Mesangial cell (primary cell): ENCODE data around the gene LCN15. TPM values are rescaled to one million over a fixed set of nuclear protein-coding genes. Genes with fewer than 3 reads are reported as not detected.

Experiments
- total RNA-seq: library from RNA; depleted of rRNA; stranded (reverse); fragments of >200 nt; gene quantifications from 2 replicates; pipeline ENCODE4 v1.2.3, GENCODE V29; 2015

LCN15 gene
- not detected in 2 replicates for total RNA-seq

DNA sequence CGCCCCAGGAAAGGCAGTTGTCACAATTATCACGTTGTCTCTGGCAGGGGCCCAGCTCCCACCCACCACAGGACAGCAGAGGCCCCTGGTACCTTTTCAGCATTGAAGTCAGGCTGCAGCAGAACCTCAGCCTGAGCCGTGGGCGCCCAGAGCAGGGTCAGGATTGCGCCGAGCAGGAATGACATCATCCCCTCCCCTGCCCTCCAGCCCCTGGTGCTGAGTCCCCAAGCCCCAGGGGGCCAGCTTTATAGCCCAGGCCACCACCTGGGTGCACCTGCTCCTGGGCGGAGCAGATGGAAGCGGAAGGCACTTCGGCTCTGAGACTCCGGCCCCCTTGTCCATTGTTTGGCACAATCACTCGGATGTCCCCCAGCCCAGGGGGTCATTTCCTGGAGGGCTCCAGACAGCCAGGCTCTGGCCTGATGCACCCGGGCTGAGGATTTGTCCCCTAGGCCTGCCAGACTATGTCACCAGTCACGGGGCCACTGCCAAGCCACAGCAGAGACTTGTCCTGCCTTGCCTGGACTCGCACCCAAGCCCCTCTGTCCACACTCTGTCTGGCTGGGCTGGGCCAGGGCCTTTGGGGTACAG is at the start of gene LCN15:
Gene LCN15 (minus strand): TSS at position 218 of the 591 bp plus-strand sequence. CDS start 30 bp downstream, at position 188.

DNA sequence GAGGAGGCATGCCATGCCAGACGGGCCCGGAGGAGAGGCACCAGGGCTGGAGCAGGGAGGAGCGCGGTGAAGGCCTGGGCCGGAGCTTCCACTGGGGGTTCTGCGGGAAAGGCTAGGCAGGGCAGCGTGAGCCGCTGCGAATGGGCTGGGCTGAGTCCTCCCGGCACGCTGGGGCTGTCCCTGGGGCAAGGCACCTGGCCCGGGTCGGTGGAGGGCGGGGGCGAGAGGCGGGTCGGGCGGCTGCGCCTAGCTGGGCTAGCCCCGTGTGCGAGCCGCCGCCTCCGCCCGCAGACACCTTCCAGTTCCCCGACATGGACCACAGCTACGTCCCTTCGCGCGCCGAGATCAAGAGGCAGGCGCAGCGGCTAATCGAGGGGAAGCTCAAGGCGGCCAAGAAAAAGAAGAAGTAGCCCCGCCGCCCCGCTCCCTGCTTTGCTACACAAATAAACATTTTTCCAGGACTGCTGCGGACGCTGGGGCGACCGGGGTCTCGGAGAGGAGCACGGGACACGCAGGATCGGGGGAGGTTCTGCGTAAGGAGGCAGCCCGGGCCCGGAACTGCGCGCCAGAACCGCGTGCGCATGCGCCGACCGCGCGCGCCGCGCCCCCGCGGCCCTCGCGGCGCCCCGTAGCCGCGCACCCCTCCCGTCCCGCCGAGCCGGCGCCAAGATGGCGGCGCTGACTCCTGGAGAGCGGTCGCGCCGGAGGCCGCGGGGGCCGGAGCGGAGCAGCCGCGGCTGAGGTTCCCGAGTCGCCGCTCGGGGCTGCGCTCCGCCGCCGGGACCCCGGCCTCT is 43.2 kb upstream of the LCN15 start, which contains the start of gene RABL6:
Gene RABL6 (plus strand): TSS at position 668 of the 794 bp plus-strand sequence. CDS start 249 bp downstream, outside the sequence.

DNA sequence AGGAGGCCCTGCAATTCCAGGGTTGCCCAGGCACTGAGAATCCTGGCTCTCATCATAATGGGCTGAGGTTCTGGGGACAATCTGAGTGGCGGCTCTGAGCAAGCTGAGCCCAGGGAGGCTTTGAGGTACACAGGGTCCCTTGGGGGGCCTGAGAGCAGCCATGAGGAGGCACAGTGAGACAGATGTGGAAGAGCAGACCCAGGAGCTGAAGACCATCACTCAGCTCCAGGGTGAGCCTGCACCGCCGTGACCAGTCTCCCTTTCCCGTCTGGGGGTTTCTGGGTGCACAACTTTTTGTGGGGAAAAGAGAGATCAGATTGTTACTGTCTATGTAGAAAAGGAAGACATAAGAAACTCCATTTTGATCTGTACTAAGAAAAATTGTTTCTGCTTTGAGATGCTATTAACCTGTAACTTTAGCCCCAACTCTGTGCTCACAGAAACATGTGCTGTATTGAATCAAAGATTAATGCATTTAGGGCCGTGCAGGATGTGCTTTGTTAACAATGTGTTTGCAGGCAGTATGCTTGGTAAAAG is 32.0 kb upstream of the LCN15 start, which contains the start of gene CCDC183:
Gene CCDC183 (plus strand): TSS at position 101 of the 537 bp plus-strand sequence. CDS start 60 bp downstream, at position 161.

DNA sequence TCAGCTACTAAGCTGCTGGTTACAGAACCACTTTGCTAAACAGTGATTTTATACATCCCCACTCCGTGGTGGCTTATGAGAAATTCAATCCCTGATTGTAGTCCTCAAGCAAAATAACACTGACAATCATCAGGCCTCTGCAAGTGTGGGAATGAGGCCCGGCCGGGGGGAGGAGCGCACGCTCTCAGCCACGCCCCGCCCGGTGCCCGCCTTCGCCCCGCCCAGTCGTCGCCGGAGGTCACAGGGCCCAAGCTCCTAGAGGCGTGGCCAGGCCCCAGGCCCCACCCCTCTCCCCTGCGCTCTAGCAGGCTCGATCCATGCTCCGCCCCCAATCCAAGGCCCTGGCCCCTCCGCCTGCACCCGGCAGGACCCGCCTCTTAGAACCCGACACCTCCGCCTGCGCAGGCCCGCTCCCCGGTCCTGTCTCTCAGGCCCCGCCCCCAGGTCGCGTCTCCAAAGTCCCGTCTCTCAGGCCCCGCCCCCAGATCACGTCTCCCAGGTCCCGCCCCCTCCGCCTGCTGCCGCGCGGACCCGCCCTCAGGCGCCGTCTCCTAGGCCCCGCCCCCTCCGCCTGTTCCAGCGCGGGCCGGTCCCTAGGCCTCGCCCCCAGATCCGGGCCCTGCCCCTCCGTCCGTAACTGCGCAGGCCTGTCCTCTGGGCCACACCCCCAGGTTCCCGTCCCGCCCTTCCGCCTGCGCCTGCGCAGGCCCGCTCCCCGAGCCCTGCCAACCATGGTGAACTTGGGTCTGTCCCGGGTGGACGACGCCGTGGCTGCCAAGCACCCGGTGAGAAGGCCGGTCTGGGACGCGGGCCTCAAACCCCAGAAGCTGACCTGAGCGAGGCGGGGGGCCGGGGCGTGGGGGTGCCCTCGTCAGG is 26.6 kb upstream of the LCN15 start, which contains the start of gene TMEM141:
Gene TMEM141 (plus strand): TSS at position 705 of the 876 bp plus-strand sequence. CDS start 27 bp downstream, at position 732.

GRCh38 chr9:136748201-136748600 is 16.1 kb downstream of the LCN15 start, which contains the start of gene LCN6:
TSS of gene LCN6 (minus strand) at chr9:136748525. CDS start at chr9:136748483, 42 bp downstream.

GRCh38 chr9:136742591-136743391 is 21.5 kb downstream of the LCN15 start, which contains the start of gene LCN10:
TSS of gene LCN10 (minus strand) at chr9:136742940. CDS start at chr9:136742903, 37 bp downstream.

DNA sequence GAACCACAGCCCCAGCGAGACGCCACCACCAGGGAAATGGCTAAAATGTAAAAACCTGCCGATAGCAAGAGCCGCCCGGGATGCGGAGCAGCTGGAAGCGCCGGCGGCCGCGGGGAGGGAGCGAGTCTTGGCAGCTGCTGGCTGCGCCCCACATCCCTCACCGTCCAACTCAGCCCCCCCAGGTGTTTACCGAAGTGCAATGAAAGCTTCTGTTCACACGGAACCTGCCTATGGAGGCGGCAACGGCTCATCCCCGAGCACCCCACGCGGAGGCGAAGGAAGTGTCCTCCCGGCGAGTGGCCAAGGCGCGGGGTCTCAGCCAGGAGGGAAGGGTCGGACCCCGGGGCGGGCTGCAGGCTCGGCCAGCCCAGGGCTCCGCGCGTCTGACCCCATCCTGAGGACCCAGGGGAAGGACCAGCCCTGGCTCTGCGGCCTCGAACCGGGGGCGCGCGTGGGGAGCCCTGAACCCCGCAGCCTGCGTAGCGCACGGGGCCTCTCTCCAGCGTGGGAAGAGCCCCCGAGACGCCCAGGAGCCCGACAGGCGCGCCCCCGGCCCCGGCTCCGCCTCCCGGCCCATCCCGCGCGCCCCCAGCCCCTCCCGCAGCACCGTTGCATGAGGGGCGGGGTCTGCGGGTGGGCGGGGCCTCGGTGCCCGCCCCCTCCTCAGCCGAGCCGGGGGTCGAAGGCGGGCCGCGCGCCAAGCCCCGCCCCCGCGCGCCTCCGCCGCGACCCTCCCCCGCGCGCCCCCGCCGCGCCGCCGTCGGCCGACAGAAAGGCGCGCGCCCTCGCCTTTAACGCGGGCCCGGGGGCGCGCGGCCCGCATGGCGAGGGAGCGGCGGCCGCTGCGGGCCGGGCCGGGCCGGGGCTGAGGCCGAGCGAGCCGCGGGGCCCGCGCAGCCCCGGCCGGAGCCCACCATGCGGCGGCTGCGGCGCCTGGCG is 52.3 kb downstream of the LCN15 start, which contains the start of gene DIPK1B:
Gene DIPK1B (plus strand): TSS at position 822 of the 939 bp plus-strand sequence. CDS start 94 bp downstream, at position 916.

Other genes starting within 250 kb of the LCN15 start
- gene NOTCH1, start 218.5 kb downstream of the LCN15 start, total RNA-seq, result 23.0 and 36.0 TPM in 2 replicates
- 20.4 and 27.0 TPM in 2 replicates for gene EGFL7, start 101.6 kb downstream of the LCN15 start, total RNA-seq
- gene AGPAT2, start 77.1 kb downstream of the LCN15 start, total RNA-seq, result 59.6 and 67.2 TPM in 2 replicates
- 8.3 and 18.1 TPM in 2 replicates for gene DIPK1B, start 51.9 kb downstream of the LCN15 start, total RNA-seq
- gene LCN10, start 21.6 kb downstream of the LCN15 start, total RNA-seq, result not detected in 2 replicates
- gene LCN6, start 16.0 kb downstream of the LCN15 start, total RNA-seq, result not detected in 2 replicates
- not detected in 2 replicates for gene LCN8, start 6.3 kb downstream of the LCN15 start, total RNA-seq
- gene TMEM141, start 26.8 kb upstream of the LCN15 start, total RNA-seq, result 82.4 and 97.8 TPM in 2 replicates
- gene CCDC183, start 31.8 kb upstream of the LCN15 start, total RNA-seq, result 0.25 TPM in 1 of 2 replicates, not detected in the other
- gene RABL6, start 43.4 kb upstream of the LCN15 start, total RNA-seq, result 117 and 144 TPM in 2 replicates
- 0.81 and 1.5 TPM in 2 replicates for gene AJM1, start 78.0 kb upstream of the LCN15 start, total RNA-seq
- 109 and 152 TPM in 2 replicates for gene PHPT1, start 84.9 kb upstream of the LCN15 start, total RNA-seq
- gene MAMDC4, start 87.8 kb upstream of the LCN15 start, total RNA-seq, result 1.8 and 3.2 TPM in 2 replicates
- gene EDF1, start 101.8 kb upstream of the LCN15 start, total RNA-seq, result 325 and 364 TPM in 2 replicates
- gene TRAF2, start 122.0 kb upstream of the LCN15 start, total RNA-seq, result 10.9 and 22.7 TPM in 2 replicates
- gene FBXW5, start 180.2 kb upstream of the LCN15 start, total RNA-seq, result 150 and 168 TPM in 2 replicates
- gene C8G, start 180.7 kb upstream of the LCN15 start, total RNA-seq, result not detected in 2 replicates
- gene LCN12, start 187.8 kb upstream of the LCN15 start, total RNA-seq, result 1.6 TPM in 1 of 2 replicates, not detected in the other
- gene PTGDS, start 213.0 kb upstream of the LCN15 start, total RNA-seq, result 4.2 and 463 TPM in 2 replicates
- 2.5 TPM in 1 of 2 replicates, not detected in the other for gene LCNL1, start 218.5 kb upstream of the LCN15 start, total RNA-seq
- gene PAXX, start 227.9 kb upstream of the LCN15 start, total RNA-seq, result 49.2 and 65.2 TPM in 2 replicates
- 16.5 and 47.4 TPM in 2 replicates for gene CLIC3, start 232.1 kb upstream of the LCN15 start, total RNA-seq